NCI-H526 treated with DMSO at 0.1 percent for 48 hours (cell line): Measurements from ENCODE around the gene INSC.

Experiments used
- DNase-seq: peaks from one replicate; lab custom pipeline; 2025; lab: John Stamatoyannopoulos, UW

Gene INSC

GRCh38 chr11:15185021-15185420, 70.3 kb downstream of the INSC start:
- DNase-seq = no peak

GRCh38 chr11:15186146-15186545, 71.4 kb downstream of the INSC start:
- DNase-seq = no peak

DNA sequence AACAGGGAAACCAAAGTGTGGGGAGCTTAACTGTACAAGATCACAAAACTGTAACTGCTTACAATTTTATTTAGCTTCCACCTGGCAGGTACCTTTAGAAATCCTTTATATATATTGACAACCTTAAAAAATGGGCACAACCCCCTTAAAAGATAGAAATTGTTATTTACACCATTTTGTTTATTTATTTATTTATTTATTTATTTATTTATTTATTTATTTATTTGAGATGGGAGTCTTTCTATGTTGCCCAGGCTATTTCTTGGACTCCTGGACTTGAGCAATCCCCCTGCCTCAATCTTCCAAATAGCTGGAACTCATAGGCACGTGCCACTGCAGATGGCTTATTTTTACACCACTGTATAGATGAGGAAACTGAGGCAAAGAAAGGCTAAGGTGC, 74.5 kb downstream of the INSC start:
- no peak for DNase-seq

DNA sequence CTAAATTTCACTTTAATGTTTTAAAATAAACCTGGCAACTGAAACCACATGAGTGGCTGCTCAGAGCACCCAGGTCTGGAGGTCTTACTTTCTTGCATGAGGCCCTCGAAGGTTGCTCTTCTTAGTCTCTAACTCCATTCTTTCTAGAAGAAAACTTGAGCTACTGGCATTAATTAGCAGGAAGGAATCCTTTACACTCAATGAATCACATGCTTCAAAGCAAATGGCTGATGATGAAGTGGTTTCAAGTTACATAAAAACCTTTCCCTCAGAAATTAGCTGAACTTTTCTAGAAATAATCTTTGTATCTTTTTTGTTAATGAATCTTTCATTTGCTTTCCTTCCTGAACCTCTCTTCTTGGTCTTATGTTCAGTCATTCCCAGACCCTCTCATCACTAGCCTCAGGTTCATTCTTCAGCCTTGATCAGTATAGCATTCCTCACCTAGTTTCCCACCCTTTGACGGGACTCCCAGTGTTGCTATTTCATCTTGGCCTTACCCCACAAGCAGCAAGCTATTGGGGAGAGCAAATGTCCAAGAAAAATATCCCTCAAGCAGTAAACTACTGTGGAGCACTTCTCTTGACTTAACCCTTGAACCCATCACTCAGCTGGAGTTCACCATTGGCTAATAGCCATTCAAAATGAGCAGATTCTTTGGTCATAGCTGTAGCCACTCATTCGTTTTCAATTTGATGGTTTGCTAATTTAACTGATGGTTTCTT, 75.1 kb downstream of the INSC start:
- no peak for DNase-seq

DNA sequence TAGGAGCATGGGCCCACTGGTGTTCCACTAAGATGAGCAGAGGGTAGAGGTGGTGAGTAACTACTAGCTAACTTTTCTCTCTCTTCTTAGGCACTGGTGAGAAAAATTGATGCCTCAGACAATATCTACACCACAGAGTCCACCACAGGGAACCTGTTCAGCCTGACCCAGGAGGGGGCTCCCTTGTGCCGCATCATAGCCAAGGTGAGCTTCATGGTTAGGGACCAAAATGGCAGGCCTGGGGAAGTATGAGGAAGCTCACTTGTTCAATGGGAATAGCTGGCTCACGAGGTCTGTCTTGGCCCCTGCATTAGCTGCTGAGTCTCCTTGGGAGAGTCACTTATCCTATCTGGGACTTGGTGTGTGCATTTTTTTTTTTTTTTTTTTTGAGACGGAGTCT, 75.9 kb downstream of the INSC start:
- no peak for DNase-seq

- DNase-seq = no peak
Measured at GRCh38 chr11:15192005-15192556, 77.4 kb downstream of the INSC start.

GRCh38 chr11:15194671-15195415, 80.1 kb downstream of the INSC start:
- DNase-seq = no peak

- no peak for DNase-seq
Measured at GRCh38 chr11:15195454-15196200, 80.9 kb downstream of the INSC start.

DNA sequence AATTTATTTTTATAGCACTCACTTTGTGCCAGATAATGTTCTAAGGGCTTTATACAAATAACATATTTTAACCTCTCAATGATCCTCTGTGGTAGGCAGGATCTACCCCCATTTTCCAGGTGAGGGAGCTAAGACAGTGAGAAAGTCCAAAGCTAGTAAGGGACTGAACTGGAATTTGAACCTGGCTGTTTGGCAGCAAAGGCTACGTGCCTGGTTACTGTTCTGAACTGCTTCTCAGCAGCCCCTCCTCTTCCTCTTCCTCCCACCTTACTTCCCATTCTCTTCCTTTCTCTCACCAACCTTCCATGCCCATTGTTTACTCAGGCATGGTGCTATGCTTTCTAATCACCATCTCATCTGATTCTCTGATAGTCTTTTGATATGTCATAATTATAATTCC, 82.0 kb downstream of the INSC start:
- no peak for DNase-seq

GRCh38 chr11:15197696-15198095, 83.0 kb downstream of the INSC start:
- DNase-seq = no peak

DNA sequence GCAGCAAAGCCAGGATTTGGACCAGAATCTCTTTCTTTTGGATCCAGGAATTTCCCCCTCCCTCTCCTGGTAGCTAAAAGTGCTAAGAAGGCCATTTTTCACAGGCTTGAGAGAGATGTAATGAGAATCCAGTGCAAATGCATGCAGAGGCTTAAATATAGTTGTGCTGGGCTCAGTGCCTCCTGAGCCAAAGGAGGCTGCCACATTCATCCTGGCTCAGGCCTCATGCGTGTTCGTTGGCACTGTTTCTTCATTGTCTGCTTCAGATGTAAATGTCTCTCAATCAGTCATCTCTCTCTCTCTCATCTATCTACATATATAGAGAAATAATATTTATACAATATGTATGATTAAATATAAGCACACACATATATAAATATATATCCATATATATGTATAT, 83.6 kb downstream of the INSC start:
- no peak for DNase-seq

DNA sequence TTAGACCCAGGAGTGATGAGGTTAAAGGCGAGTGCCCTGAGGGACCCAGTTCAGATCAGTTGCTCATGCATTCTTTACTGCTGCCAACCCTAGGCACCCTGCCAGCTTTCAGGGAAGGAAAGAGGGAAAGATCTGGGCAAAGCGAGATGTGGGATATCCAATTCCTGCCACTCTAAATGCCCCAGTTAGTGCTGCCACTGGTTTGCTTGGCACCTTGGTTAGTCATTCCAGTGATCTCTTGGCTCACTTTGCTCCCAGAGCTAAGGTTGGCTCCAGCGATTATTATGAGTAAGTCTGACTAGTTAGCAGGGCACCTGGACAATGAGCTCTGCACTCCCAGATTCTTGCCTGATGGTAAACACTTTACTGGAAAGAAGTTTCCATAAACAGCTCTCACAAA, 85.0 kb downstream of the INSC start:
- no peak for DNase-seq

GRCh38 chr11:15200696-15201095, 86.0 kb downstream of the INSC start:
- DNase-seq = no peak

DNA sequence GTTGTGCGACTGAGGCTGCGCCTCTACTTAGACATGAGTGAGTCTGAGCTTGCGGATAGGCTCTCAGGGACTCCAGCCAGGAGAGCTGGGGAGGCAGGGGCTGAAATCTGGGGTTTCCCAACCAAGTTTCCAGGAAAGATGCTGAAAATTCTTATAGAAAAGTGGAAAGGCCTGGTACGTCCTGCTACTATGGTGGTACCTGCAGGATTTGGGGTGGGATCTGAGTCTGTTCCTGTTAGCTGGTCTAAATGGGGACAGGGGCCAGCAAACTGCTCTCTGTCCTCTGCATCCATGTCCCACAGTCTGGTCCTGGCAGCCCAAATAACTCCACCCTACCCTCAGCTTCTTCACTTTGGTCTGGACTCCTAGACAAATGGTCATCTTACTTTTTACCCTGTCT, 86.9 kb downstream of the INSC start:
- DNase-seq = no peak

DNA sequence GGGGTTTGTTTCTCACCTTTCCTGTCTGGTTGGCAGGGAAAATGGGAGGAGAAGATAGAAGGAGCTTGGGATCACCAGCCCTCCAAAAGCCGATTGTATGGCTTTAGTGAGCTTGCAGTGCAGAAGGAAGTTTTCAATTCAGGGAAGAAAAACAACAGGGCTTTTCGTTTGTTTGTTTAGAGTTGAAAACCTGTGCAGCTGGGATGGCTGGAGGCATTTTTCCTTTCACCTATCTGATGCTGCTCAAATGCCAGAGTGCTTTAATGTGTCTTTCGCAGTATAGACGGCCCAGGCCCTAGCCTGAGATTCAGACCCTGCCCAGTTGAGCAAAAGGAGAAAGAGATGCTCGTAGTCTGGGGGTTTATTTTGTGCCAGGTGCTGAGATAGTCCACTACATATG, 87.9 kb downstream of the INSC start:
- no peak for DNase-seq

GRCh38 chr11:15204711-15205110, 90.0 kb downstream of the INSC start:
- DNase-seq = no peak

DNA sequence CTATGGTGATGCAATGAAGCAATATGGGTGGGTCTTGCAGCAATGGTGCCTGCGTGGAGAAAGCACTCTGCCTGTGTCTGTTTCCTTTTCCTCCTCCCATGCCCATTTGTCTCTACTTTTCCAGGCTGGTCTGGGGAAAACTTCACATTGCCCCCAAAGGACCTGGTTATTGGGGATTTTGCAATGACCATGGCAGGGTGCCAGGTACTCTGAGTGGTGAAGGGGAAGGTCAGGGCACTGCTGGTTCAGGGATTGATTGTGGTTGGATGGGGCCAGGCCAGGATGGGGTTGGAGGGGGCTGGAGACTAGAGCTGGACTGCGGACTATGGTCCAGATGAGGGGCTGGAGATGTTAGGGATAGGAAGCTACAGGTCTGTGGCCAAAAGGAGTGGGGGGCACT, 92.1 kb downstream of the INSC start:
- no peak for DNase-seq

DNA sequence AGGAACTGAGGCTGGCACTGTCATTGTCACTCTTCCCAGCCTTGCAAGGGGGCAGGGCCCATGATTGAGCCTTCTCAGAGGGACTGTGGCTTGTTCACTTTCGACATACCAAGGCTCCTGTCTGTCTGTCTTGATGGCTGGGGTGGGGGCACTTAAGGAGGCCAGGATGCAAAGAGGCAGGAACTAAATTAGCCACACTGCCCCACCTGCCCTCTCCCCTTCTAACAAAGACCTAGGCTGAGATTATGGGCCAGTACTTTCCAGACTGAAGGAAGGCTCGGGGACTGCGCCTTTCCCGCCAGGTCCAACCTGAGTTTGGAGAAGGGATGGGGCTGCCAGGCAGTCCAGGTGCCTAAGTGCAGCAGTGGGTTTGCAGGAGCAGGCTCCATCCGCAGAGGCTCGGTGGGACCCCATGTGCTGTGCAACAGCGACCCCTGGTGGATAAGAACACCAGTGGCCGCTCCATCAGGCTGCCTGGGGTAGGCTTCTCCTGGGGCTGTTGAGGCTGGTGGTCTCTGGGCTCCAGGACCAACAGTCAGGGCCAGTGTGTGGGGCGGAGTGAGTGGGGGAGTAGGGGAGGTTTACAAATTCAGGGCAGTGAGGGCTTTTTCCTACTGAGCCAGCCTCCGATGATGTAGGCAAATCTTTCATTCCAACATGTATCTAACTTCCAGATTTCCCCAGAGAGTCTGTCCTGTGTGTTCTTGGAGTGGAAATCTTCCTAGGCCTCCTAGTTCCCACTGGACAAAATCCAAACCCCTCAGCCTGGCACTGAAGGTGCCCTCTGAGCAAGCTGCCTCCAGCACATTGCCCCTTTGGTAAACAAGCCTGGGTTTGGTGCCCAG, 93.9 kb downstream of the INSC start:
- DNase-seq = peak; percentile 40

- no peak for DNase-seq
Measured at GRCh38 chr11:15212876-15213275, 98.2 kb downstream of the INSC start.

DNA sequence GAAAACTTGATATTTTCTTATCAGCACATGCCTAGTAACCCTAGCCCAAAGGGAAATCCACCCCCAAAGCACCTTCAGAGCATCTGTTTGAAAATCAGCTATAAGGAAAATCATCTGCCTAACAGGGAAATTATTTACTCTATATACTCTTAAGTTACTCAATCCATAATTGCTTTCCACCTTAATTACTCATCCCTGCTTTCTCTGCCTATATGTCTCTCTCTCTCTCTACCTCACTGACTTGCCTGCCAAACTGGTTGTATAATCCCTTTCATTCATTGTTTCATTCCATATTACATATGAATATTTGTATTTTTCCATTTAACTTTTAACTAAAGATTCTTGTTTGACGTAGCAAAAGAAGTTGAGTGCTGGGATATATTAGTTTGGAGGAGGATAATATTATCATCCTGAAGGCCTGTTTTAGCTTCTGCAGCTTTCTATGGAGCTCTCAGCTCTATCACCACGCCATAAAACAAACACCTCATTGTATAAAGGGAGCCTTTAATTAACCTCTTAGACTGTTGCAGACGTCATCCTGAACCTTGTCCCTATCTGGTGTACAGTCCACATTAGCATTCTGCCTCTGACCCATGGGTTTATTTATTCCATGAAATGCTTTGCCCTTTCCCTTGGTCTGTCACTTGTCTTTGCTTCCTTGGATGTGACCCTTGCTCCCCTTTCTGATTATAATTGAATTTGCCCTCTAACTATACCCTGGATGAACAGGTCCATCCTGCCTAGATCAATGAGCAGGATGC, 98.9 kb downstream of the INSC start:
- DNase-seq = peak; percentile 58

DNA sequence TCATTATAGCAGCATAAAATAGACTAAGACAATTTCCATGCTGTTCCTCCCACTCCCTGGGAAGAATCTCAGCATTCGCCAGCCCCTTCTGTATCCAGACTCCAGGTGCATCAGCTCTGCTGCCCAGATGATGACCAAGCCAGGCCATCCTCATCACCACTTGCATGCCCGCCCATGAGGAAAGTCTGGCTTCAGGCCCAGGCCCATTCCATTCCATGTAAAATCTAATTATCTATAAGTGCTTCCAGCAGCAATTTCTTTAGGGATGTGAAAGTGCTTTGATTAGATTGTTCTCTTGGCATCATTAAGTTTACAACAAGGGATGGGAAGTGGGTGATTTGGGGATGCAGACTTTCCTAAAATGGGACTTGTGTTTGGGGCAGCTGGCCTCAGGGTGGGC, 100.3 kb downstream of the INSC start:
- no peak for DNase-seq
